Mesendoderm (in vitro differentiated cells): ENCODE results near the gene CHCHD6.

Experiments
- DNase-seq: peaks from one replicate; pipeline ENCODE4 v3.0.0; 2013
- H2AK5ac ChIP-seq: 2 replicates; pipeline ENCODE4 v1.6.1; 2013; ENCODE audit warnings: low read length, inconsistent platforms
- H2BK120ac ChIP-seq: 2 replicates; pipeline ENCODE4 v1.6.1; 2013; ENCODE audit warnings: low read depth, mild to moderate bottlenecking, low read length, moderate library complexity, mixed read lengths
- H2BK15ac ChIP-seq: replicated peaks from 2 replicates; pipeline ENCODE4 v1.6.1; 2013; ENCODE audit warnings: low read depth, mild to moderate bottlenecking, moderate library complexity
- H2BK5ac ChIP-seq: 2 replicates; pipeline ENCODE4 v1.6.1; 2013; ENCODE audit warnings: low read length, inconsistent platforms
- H3K18ac ChIP-seq: 2 replicates; pipeline ENCODE4 v1.6.1; 2013; ENCODE audit warnings: mild to moderate bottlenecking, low read length, mixed read lengths
- H3K23ac ChIP-seq: one replicate; pipeline ENCODE4 v1.6.1; 2013; ENCODE audit warnings: low read length
- H3K27ac ChIP-seq: 2 replicates; pipeline ENCODE4 v1.5.1; 2013; ENCODE audit warnings: low read depth, mild to moderate bottlenecking, inconsistent platforms, low read length, moderate library complexity
- H3K27me3 ChIP-seq: 2 replicates; pipeline ENCODE4 v1.6.1; 2013; ENCODE audit warnings: low read length, control low read depth, mild to moderate bottlenecking, inconsistent platforms; ENCODE audit not compliant: insufficient read depth, poor library complexity
- H3K36me3 ChIP-seq: 2 replicates; pipeline ENCODE4 v1.6.1; 2013; ENCODE audit warnings: low read length, inconsistent platforms; ENCODE audit not compliant: control insufficient read depth, insufficient read depth
- H3K4ac ChIP-seq: one replicate; pipeline ENCODE4 v1.6.1; 2013; ENCODE audit warnings: low read depth, mild to moderate bottlenecking, low read length, moderate library complexity
- H3K4me1 ChIP-seq: 2 replicates; pipeline ENCODE4 v1.6.1; 2013; ENCODE audit warnings: low read depth, low read length, inconsistent platforms; ENCODE audit not compliant: control insufficient read depth
- H3K4me2 ChIP-seq: 2 replicates; pipeline ENCODE4 v1.6.1; 2013; ENCODE audit warnings: low read length
- H3K4me3 ChIP-seq: 2 replicates; pipeline ENCODE4 v1.5.1; 2013; ENCODE audit warnings: mild to moderate bottlenecking, low read length
- H3K56ac ChIP-seq: one replicate; pipeline ENCODE4 v1.6.1; 2013; ENCODE audit warnings: low read length
- H3K79me1 ChIP-seq: 2 replicates; pipeline ENCODE4 v1.6.1; 2013; ENCODE audit warnings: low read length, inconsistent platforms
- H3K79me2 ChIP-seq: 2 replicates; pipeline ENCODE4 v1.6.1; 2013; ENCODE audit warnings: mild to moderate bottlenecking, low read length; ENCODE audit not compliant: control insufficient read depth, insufficient read depth
- H3K9ac ChIP-seq: 2 replicates; pipeline ENCODE4 v1.6.1; 2013; ENCODE audit warnings: low read length, inconsistent platforms
- H4K5ac ChIP-seq: one replicate; pipeline ENCODE4 v1.6.1; 2013; ENCODE audit warnings: low read length
- H4K8ac ChIP-seq: one replicate; pipeline ENCODE4 v1.6.1; 2013; ENCODE audit warnings: low read depth, mild to moderate bottlenecking, control low read depth, low read length, moderate library complexity
- WGBS: extraction: QIAGEN DNeasy Blood & Tissue Kit; methylation state at CpG from one replicate; pipeline ENCODE4 v1.1.7; 2013; ENCODE audit warnings: low lambda C conversion rate, missing lambda C conversion rate; ENCODE audit not compliant: insufficient coverage; ENCODE audit errors: extremely low coverage; 5-methylcytosine and 5-hydroxymethylcytosine counted together

The CHCHD6 gene

GRCh38 chr3:126734106-126734723, 30.2 kb downstream of the CHCHD6 start:
- Histone ChIP-seq H4K5ac (no peak overlapping the region), H3K56ac (no peak overlapping the region), H3K4me2 (no peak overlapping the region), H2BK15ac (no peak overlapping the region), H2BK120ac (no peak overlapping the region), H3K27ac (no peak overlapping the region), H3K4me3 (no peak overlapping the region), H3K9ac (no peak overlapping the region), H4K8ac (no peak overlapping the region), H3K36me3 (no peaks in the 10 kb centered on the region), H2AK5ac (no peak overlapping the region), H3K4ac (no peak overlapping the region), H3K79me2 (no peaks in the 10 kb centered on the region), H3K4me1 (peaks cover 3% of the 10 kb centered on the region), H3K27me3 (no peaks in the 10 kb centered on the region), H2BK5ac (no peak overlapping the region), H3K23ac (no peak overlapping the region), H3K18ac (no peak overlapping the region), H3K79me1 (no peaks in the 10 kb centered on the region)
- DNase-seq: no peak
- no CpG with 5 or more reads among the region's 5 CpGs for WGBS

DNA sequence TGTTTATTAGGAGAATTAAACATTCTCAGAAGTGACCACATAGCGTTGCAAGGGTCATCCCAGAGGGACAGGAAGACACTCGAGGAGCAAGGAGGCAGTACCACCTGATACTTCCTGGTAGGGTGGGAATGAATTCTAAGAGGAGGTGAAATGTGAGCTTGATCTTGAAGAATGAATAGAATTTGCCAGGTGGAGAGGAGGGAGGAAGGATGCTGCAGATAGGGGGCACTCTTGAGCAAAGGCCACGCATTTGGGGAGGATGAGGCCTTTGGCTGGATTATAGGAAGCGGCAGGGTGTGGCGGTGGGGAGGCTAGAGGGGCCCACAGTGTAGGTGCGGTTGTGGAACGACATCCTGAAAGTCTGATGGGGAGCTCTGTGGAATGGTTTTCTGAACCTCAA, 33.5 kb downstream of the CHCHD6 start:
- H3K23ac ChIP-seq: no peak overlapping the region
- WGBS: no CpG with 5 or more reads among the region's 7 CpGs
- no peak overlapping the region for H4K8ac ChIP-seq
- peaks cover 3% of the 10 kb centered on the region for H3K4me1 ChIP-seq
- no peaks in the 10 kb centered on the region for H3K79me1 ChIP-seq
- no peak for DNase-seq
- no peak overlapping the region for H2AK5ac ChIP-seq
- no peak overlapping the region for H3K9ac ChIP-seq
- H4K5ac ChIP-seq: no peak overlapping the region
- no peak overlapping the region for H2BK15ac ChIP-seq
- H3K36me3 ChIP-seq: no peaks in the 10 kb centered on the region
- no peak overlapping the region for H3K18ac ChIP-seq
- H3K79me2 ChIP-seq: no peaks in the 10 kb centered on the region
- no peak overlapping the region for H3K4me2 ChIP-seq
- no peaks in the 10 kb centered on the region for H3K27me3 ChIP-seq
- no peak overlapping the region for H3K4ac ChIP-seq
- H2BK120ac ChIP-seq: no peak overlapping the region
- no peak overlapping the region for H3K27ac ChIP-seq
- no peak overlapping the region for H3K56ac ChIP-seq
- H2BK5ac ChIP-seq: no peak overlapping the region
- H3K4me3 ChIP-seq: no peak overlapping the region

GRCh38 chr3:126742057-126742456, 38.0 kb downstream of the CHCHD6 start:
- no peak overlapping the region for H4K5ac ChIP-seq
- no peak overlapping the region for H3K27ac ChIP-seq
- H2BK15ac ChIP-seq: no peak overlapping the region
- H3K79me1 ChIP-seq: no peaks in the 10 kb centered on the region
- WGBS: no CpG with 5 or more reads among the region's 5 CpGs
- H3K79me2 ChIP-seq: no peaks in the 10 kb centered on the region
- H3K23ac ChIP-seq: no peak overlapping the region
- H3K4me2 ChIP-seq: no peak overlapping the region
- H3K56ac ChIP-seq: no peak overlapping the region
- no peak overlapping the region for H2BK5ac ChIP-seq
- H3K4me3 ChIP-seq: no peak overlapping the region
- no peaks in the 10 kb centered on the region for H3K36me3 ChIP-seq
- H3K4me1 ChIP-seq: peaks cover 2% of the 10 kb centered on the region
- H3K9ac ChIP-seq: no peak overlapping the region
- H3K18ac ChIP-seq: no peak overlapping the region
- H4K8ac ChIP-seq: no peak overlapping the region
- H2BK120ac ChIP-seq: no peak overlapping the region
- DNase-seq: no peak
- H3K4ac ChIP-seq: no peak overlapping the region
- H3K27me3 ChIP-seq: no peaks in the 10 kb centered on the region
- H2AK5ac ChIP-seq: no peak overlapping the region

DNA sequence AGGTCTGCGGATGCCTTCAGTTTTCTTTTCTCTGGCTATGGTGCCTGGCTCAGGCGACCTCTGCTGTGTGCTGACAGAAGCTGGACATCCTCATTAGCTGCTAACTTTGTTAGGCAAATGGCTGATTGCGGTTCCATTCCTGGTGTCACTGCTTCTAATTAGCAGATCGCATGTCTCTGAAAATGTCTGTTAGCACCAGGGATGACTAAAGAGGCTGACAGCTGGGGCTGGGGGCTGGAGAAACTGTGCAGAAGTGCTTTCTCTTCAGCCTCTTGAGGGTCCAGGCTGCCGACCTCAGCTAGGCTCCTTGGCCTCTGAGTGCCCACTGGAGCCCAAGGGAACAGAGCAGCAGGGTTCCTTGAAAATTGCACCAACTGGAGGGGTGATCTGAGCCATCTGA, 39.3 kb downstream of the CHCHD6 start:
- no peak overlapping the region for H3K9ac ChIP-seq
- H3K36me3 ChIP-seq: no peaks in the 10 kb centered on the region
- WGBS: no CpG with 5 or more reads among the region's 5 CpGs
- no peak overlapping the region for H4K8ac ChIP-seq
- DNase-seq: peak; percentile 55
- H3K4me1 ChIP-seq: peaks cover 2% of the 10 kb centered on the region
- H3K4me2 ChIP-seq: no peak overlapping the region
- no peak overlapping the region for H3K27ac ChIP-seq
- no peak overlapping the region for H2BK5ac ChIP-seq
- H4K5ac ChIP-seq: no peak overlapping the region
- H3K56ac ChIP-seq: no peak overlapping the region
- no peak overlapping the region for H3K18ac ChIP-seq
- H2BK15ac ChIP-seq: no peak overlapping the region
- H3K4ac ChIP-seq: no peak overlapping the region
- no peak overlapping the region for H3K23ac ChIP-seq
- no peak overlapping the region for H2BK120ac ChIP-seq
- no peaks in the 10 kb centered on the region for H3K79me2 ChIP-seq
- H3K79me1 ChIP-seq: no peaks in the 10 kb centered on the region
- H2AK5ac ChIP-seq: no peak overlapping the region
- no peak overlapping the region for H3K4me3 ChIP-seq
- H3K27me3 ChIP-seq: no peaks in the 10 kb centered on the region

DNA sequence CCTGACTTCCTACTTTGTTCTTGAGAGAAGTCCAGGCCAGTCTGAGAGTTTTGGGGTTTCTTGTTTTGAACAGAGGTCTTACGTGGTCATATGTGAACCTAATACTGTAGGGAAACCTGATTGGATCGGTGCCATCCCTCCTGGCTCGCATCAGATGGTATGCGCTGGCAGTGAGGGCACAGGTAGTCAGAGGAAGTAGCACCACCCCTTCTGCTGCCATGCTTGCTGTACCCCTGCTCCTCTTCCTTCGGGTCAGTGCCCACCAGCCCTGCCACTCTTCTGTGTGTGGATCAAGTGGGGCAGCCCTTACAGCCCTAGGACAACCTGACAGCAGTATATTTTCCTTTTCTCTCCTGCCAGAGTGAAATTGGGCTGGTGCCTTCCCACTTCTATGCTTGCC, 39.7 kb downstream of the CHCHD6 start:
- no peak overlapping the region for H3K56ac ChIP-seq
- H3K4me2 ChIP-seq: no peak overlapping the region
- H3K4ac ChIP-seq: no peak overlapping the region

DNA sequence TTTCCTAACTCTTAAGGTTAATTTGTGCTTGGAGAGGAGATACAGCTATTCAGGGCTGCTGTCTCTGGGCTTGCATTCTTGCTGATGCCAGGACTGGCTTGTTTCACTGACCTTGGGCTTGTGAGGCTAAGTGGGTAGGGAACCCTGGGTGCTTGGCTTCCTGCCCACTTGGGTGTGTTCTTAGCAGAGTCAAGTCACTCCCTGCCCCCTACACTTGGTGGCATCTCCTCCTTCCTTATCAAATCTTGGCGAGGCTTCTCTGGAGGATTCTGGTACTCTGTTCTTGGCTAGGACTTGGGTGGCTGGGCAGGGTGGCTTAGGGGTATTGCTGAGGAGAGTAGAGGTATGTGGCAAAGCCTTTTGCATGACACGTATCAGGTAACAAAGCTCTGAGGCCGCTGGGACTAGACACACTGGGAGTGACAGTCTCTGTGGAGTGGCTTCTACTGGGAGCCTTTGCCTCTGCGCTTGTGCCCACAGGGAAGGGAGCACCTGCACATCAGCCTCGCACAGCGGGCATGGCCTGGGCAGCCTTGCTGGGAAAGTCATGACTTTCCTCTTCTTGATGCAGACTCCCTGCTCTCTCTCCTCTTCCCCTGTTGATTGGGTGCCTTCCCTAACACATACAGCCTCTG, 41.8 kb downstream of the CHCHD6 start:
- H3K4ac ChIP-seq: no peak overlapping the region
- H2AK5ac ChIP-seq: no peak overlapping the region
- no peaks in the 10 kb centered on the region for H3K79me1 ChIP-seq
- no peaks in the 10 kb centered on the region for H3K27me3 ChIP-seq
- H4K8ac ChIP-seq: no peak overlapping the region
- H2BK5ac ChIP-seq: no peak overlapping the region
- H3K36me3 ChIP-seq: no peaks in the 10 kb centered on the region
- H3K18ac ChIP-seq: no peak overlapping the region
- no peak overlapping the region for H3K9ac ChIP-seq
- WGBS: no CpG with 5 or more reads among the region's 6 CpGs
- H3K23ac ChIP-seq: no peak overlapping the region
- no peak overlapping the region for H4K5ac ChIP-seq
- no peaks in the 10 kb centered on the region for H3K79me2 ChIP-seq
- H2BK120ac ChIP-seq: no peak overlapping the region
- no peak overlapping the region for H3K4me3 ChIP-seq
- no peak overlapping the region for H3K4me2 ChIP-seq
- no peak overlapping the region for H2BK15ac ChIP-seq
- no peak for DNase-seq
- no peak overlapping the region for H3K27ac ChIP-seq
- peaks cover 8% of the 10 kb centered on the region for H3K4me1 ChIP-seq
- H3K56ac ChIP-seq: peak overlapping the region; percentile 0

More for the DNA sequence above, 39.7 kb downstream of the CHCHD6 start:
- Histone ChIP-seq H3K4me3 (no peak overlapping the region), H3K9ac (no peak overlapping the region), H2BK120ac (no peak overlapping the region), H3K23ac (no peak overlapping the region), H3K27ac (no peak overlapping the region), H4K8ac (no peak overlapping the region), H3K79me2 (no peaks in the 10 kb centered on the region), H2BK5ac (no peak overlapping the region), H2AK5ac (no peak overlapping the region), H4K5ac (no peak overlapping the region), H2BK15ac (no peak overlapping the region), H3K18ac (no peak overlapping the region), H3K79me1 (no peaks in the 10 kb centered on the region), H3K27me3 (no peaks in the 10 kb centered on the region), H3K4me1 (peaks cover 2% of the 10 kb centered on the region), H3K36me3 (no peaks in the 10 kb centered on the region)
- DNase-seq: no peak
- WGBS: no CpG with 5 or more reads among the region's 5 CpGs
